ENCODE results near the gene ASPDH. TPM values are rescaled to one million over a fixed set of nuclear protein-coding genes. Genes with fewer than 3 reads are reported as not detected.
"Not testable (repeated sequence)": the region's sequence is repeated elsewhere in the genome, so short reads cannot be mapped to it uniquely, and the experiment has no call there.

ASPDH gene
- total RNA-seq, 2 experiments from 2014 or later, result not detected

DNA sequence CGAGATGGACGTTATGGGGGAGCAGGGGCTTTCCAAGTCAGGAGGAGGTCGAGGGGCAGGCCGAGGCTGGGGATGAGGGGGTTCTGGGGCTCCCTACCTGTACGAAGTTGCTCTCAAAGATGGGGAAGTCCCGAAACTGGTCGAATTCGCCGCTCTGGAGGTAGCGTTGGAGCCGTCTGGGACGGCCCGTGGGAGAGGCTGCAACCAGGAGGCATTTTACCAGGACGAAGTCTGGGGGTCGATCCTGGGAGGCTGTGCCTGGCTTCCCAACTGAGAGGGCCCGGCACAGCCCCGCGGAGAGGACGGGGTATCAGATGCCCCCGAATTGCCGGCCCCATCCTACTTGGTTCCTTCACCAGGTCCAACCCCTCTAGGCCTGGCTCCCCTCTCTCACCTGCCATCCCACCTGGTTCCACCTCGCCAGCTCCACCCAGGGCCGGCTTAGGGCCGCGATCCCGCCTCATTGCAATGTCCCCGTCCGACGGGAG, 37.9 kb downstream of the ASPDH start:
- peak overlapping the region; percentile 95 for H3K27ac Mint-ChIP-seq
- H3K4me3 Mint-ChIP-seq, result peak overlapping the region; percentile 95
- ChIA-PET CTCF (no interaction called here), POLR2A (interaction anchor here (0.9 to 1.3 kb wide), 2 partner anchors 36 to 118 kb away, joined by 3 to 4 read pairs; partner anchors contain the start of gene JOSD2)
- intact Hi-C loops (cut with DNase I, micrococcal nuclease), result loop anchor here (1.0 to 5.0 kb wide), 3 partner anchors 36 to 108 kb away; partner anchors contain the start of genes JOSD2 (in 2 of the 2), MYBPC2 (in 1 of the 2) and NAPSA (in 1 of the 2)
- H3K36me3 ChIP-seq (ENCODE audit: insufficient read depth, low read length), result peaks cover 28% of the 10 kb centered on the region
- DNase-seq (no peak), ATAC-seq (ENCODE audit: poor library complexity) (no peak)
- H3K4me3 ChIP-seq (ENCODE audit: low read length), result peak overlapping the region; percentile 79
- H3K36me3 Mint-ChIP-seq (ENCODE audit: low read depth), result peaks cover 38% of the 10 kb centered on the region
- TF ChIP-seq, protein P1, sequence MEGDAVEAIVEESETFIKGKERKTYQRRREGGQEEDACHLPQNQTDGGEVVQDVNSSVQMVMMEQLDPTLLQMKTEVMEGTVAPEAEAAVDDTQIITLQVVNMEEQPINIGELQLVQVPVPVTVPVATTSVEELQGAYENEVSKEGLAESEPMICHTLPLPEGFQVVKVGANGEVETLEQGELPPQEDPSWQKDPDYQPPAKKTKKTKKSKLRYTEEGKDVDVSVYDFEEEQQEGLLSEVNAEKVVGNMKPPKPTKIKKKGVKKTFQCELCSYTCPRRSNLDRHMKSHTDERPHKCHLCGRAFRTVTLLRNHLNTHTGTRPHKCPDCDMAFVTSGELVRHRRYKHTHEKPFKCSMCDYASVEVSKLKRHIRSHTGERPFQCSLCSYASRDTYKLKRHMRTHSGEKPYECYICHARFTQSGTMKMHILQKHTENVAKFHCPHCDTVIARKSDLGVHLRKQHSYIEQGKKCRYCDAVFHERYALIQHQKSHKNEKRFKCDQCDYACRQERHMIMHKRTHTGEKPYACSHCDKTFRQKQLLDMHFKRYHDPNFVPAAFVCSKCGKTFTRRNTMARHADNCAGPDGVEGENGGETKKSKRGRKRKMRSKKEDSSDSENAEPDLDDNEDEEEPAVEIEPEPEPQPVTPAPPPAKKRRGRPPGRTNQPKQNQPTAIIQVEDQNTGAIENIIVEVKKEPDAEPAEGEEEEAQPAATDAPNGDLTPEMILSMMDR (IDR thresholded peaks at IDR 0.05), result no peak
- H3K9me3 Mint-ChIP-seq, result no peaks in the 10 kb centered on the region
- H3K9me3 ChIP-seq (ENCODE audit: control insufficient read depth in 1 of 2, insufficient read depth in 1 of 2, low read length in 2 of 2), result peaks cover 0 to 6% of the 10 kb centered on the region in 2 experiments
- peaks cover 43% of the 10 kb centered on the region for H3K4me1 ChIP-seq (ENCODE audit: insufficient read depth, low read length)
- H3K27ac ChIP-seq (ENCODE audit: low read depth in 1 of 2, low read length in 2 of 2), result peak overlapping the region in 1 of 2 donors; percentile 73
- peaks cover 22% of the 10 kb centered on the region for H3K4me1 Mint-ChIP-seq (ENCODE audit: low read depth)
- no peaks in the 10 kb centered on the region for H3K27me3 Mint-ChIP-seq
- no peaks in the 10 kb centered on the region for H3K27me3 ChIP-seq (ENCODE audit: control insufficient read depth in 1 of 2, insufficient read depth in 2 of 2, low read length in 2 of 2)

DNA sequence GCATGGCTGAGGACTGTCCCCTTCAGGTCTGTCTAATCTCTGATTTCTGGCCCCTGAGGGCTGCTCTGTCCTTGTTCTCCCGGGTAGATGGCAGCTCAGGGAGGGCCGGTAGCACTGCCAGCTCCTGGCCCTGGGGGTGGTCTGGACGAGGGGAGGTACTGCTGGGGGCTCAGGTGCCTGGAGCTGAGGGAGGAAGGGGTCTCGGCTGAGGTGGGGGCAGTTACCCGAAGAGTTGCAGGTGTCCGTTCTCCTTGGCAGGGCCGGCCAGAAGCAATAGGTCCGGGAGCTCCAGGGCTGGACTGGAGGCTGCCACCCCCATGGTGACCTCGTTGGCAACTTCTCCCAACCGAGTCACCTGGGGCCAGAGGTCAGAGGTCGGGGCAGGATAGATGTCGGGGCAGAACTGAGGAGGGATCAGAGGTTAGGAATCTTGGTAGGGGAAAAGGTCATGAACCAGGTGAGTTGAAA, 38.6 kb downstream of the ASPDH start:
- intact Hi-C loops (cut with DNase I, micrococcal nuclease), result loop anchor here in 1 of 2 experiments (5.0 kb wide), 1 partner anchor 108 kb away; the partner anchor contains the start of gene NAPSA
- Mint-ChIP-seq H3K36me3 (ENCODE audit: low read depth) (peaks cover 37% of the 10 kb centered on the region), H3K27ac (peak overlapping the region; percentile 95), H3K4me3 (peak overlapping the region; percentile 95), H3K9me3 (no peaks in the 10 kb centered on the region), H3K4me1 (ENCODE audit: low read depth) (peaks cover 22% of the 10 kb centered on the region), H3K27me3 (no peaks in the 10 kb centered on the region)
- CTCF ChIA-PET, result no interaction called here
- peaks cover 22% of the 10 kb centered on the region for H3K36me3 ChIP-seq (ENCODE audit: insufficient read depth, low read length)
- no peak overlapping the region for H3K27ac ChIP-seq (ENCODE audit: low read depth in 1 of 2, low read length in 2 of 2)
- TF ChIP-seq, protein P1 (IDR thresholded peaks at IDR 0.05), result no peak
- H3K4me3 ChIP-seq (ENCODE audit: low read length), result no peak overlapping the region
- H3K27me3 ChIP-seq (ENCODE audit: control insufficient read depth in 1 of 2, insufficient read depth in 2 of 2, low read length in 2 of 2), result no peaks in the 10 kb centered on the region
- peaks cover 0 to 6% of the 10 kb centered on the region in 2 experiments for H3K9me3 ChIP-seq (ENCODE audit: control insufficient read depth in 1 of 2, insufficient read depth in 1 of 2, low read length in 2 of 2)
- DNase-seq (peak in 1 of 14 experiments; percentile 38), ATAC-seq (ENCODE audit: poor library complexity) (no peak)
- POLR2A ChIA-PET, result interaction anchor here (0.9 to 1.3 kb wide), 2 partner anchors 36 to 117 kb away, joined by 3 to 4 read pairs; partner anchors contain the start of gene JOSD2
- H3K4me1 ChIP-seq (ENCODE audit: insufficient read depth, low read length), result peaks cover 43% of the 10 kb centered on the region

- H3K9me3 Mint-ChIP-seq; H3K27ac Mint-ChIP-seq; ATAC-seq (ENCODE audit: poor library complexity); H3K4me3 Mint-ChIP-seq; H3K9me3 ChIP-seq (ENCODE audit: control insufficient read depth in 1 of 2, insufficient read depth in 1 of 2, low read length in 2 of 2); H3K4me3 ChIP-seq (ENCODE audit: low read length); H3K36me3 ChIP-seq (ENCODE audit: insufficient read depth, low read length); intact Hi-C loops (cut with DNase I, micrococcal nuclease); CTCF ChIA-PET; H3K27ac ChIP-seq (ENCODE audit: low read depth in 1 of 2, low read length in 2 of 2); H3K27me3 ChIP-seq (ENCODE audit: control insufficient read depth in 1 of 2, insufficient read depth in 2 of 2, low read length in 2 of 2); DNase-seq; H3K27me3 Mint-ChIP-seq: not testable (repeated sequence)
- peaks cover 28% of the 10 kb centered on the region for H3K36me3 Mint-ChIP-seq (ENCODE audit: low read depth)
- H3K4me1 Mint-ChIP-seq (ENCODE audit: low read depth), result peaks cover 22% of the 10 kb centered on the region
- H3K4me1 ChIP-seq (ENCODE audit: insufficient read depth, low read length), result peaks cover 28% of the 10 kb centered on the region
- POLR2A ChIA-PET, result interaction anchor here (0.6 to 1.4 kb wide), 2 partner anchors 115 to 116 kb away, joined by 4 read pairs; no protein-coding TSS in a partner anchor
These were observed 40.4 kb downstream of the ASPDH start for GRCh38 chr19:50473336-50473735.
